ENCODE measurements around the gene PPP1R9B. TPM values are rescaled to one million over a fixed set of nuclear protein-coding genes. Genes with fewer than 3 reads are reported as not detected.

Gene PPP1R9B
- total and polyA plus RNA-seq, 2 of the 8 experiments (the other 6 are each of a cell fraction or from before 2014, with no cell fraction given), result 5.2 to 13.1 TPM

DNA sequence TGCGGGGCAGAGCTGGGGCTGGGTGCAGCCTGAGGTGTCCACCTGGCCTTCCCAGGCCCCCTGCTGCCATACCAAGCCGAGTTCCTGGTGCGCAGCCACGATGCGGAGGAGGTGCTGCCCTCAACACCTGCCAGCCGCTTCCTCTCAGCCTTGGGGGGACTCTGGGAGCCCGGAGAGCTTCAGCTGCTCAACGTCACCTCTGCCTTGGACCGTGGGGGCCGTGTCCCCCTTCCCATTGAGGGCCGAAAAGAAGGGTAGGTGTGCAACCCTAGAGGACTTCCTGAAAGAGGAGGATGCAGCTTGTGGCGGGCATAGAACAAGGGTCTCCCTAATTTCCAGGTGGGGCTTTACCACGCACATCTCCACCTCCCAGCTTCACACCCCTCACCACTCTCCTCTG, 17.8 kb upstream of the PPP1R9B start (continued):
- TF ChIP-seq NRF1 (IDR thresholded peaks at IDR 0.05; ENCODE audit: low read depth, low read length), result no peak
- TF ChIP-seq TEAD4 (IDR thresholded peaks at IDR 0.05; ENCODE audit: low read depth, low read length), result no peak
- TF ChIP-seq, protein P1, sequence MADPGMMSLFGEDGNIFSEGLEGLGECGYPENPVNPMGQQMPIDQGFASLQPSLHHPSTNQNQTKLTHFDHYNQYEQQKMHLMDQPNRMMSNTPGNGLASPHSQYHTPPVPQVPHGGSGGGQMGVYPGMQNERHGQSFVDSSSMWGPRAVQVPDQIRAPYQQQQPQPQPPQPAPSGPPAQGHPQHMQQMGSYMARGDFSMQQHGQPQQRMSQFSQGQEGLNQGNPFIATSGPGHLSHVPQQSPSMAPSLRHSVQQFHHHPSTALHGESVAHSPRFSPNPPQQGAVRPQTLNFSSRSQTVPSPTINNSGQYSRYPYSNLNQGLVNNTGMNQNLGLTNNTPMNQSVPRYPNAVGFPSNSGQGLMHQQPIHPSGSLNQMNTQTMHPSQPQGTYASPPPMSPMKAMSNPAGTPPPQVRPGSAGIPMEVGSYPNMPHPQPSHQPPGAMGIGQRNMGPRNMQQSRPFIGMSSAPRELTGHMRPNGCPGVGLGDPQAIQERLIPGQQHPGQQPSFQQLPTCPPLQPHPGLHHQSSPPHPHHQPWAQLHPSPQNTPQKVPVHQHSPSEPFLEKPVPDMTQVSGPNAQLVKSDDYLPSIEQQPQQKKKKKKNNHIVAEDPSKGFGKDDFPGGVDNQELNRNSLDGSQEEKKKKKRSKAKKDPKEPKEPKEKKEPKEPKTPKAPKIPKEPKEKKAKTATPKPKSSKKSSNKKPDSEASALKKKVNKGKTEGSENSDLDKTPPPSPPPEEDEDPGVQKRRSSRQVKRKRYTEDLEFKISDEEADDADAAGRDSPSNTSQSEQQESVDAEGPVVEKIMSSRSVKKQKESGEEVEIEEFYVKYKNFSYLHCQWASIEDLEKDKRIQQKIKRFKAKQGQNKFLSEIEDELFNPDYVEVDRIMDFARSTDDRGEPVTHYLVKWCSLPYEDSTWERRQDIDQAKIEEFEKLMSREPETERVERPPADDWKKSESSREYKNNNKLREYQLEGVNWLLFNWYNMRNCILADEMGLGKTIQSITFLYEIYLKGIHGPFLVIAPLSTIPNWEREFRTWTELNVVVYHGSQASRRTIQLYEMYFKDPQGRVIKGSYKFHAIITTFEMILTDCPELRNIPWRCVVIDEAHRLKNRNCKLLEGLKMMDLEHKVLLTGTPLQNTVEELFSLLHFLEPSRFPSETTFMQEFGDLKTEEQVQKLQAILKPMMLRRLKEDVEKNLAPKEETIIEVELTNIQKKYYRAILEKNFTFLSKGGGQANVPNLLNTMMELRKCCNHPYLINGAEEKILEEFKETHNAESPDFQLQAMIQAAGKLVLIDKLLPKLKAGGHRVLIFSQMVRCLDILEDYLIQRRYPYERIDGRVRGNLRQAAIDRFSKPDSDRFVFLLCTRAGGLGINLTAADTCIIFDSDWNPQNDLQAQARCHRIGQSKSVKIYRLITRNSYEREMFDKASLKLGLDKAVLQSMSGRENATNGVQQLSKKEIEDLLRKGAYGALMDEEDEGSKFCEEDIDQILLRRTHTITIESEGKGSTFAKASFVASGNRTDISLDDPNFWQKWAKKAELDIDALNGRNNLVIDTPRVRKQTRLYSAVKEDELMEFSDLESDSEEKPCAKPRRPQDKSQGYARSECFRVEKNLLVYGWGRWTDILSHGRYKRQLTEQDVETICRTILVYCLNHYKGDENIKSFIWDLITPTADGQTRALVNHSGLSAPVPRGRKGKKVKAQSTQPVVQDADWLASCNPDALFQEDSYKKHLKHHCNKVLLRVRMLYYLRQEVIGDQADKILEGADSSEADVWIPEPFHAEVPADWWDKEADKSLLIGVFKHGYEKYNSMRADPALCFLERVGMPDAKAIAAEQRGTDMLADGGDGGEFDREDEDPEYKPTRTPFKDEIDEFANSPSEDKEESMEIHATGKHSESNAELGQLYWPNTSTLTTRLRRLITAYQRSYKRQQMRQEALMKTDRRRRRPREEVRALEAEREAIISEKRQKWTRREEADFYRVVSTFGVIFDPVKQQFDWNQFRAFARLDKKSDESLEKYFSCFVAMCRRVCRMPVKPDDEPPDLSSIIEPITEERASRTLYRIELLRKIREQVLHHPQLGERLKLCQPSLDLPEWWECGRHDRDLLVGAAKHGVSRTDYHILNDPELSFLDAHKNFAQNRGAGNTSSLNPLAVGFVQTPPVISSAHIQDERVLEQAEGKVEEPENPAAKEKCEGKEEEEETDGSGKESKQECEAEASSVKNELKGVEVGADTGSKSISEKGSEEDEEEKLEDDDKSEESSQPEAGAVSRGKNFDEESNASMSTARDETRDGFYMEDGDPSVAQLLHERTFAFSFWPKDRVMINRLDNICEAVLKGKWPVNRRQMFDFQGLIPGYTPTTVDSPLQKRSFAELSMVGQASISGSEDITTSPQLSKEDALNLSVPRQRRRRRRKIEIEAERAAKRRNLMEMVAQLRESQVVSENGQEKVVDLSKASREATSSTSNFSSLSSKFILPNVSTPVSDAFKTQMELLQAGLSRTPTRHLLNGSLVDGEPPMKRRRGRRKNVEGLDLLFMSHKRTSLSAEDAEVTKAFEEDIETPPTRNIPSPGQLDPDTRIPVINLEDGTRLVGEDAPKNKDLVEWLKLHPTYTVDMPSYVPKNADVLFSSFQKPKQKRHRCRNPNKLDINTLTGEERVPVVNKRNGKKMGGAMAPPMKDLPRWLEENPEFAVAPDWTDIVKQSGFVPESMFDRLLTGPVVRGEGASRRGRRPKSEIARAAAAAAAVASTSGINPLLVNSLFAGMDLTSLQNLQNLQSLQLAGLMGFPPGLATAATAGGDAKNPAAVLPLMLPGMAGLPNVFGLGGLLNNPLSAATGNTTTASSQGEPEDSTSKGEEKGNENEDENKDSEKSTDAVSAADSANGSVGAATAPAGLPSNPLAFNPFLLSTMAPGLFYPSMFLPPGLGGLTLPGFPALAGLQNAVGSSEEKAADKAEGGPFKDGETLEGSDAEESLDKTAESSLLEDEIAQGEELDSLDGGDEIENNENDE (IDR thresholded peaks at IDR 0.05; ENCODE audit: insufficient replicate concordance, low read length), result no peak
- TF ChIP-seq JUND (IDR thresholded peaks at IDR 0.05; ENCODE audit: low read length), result no peak
- TF ChIP-seq CHD2 (IDR thresholded peaks at IDR 0.05; ENCODE audit: low read length), result no peak
- TF ChIP-seq NANOG (IDR thresholded peaks at IDR 0.05; ENCODE audit: insufficient read depth, low read depth, low read length, poor library complexity, severe bottlenecking), result no peak
- no peak for TF ChIP-seq ASH2L (IDR thresholded peaks at IDR 0.05; ENCODE audit: low read length)
